ENCODE measurements around the gene KCNK18.

DNA sequence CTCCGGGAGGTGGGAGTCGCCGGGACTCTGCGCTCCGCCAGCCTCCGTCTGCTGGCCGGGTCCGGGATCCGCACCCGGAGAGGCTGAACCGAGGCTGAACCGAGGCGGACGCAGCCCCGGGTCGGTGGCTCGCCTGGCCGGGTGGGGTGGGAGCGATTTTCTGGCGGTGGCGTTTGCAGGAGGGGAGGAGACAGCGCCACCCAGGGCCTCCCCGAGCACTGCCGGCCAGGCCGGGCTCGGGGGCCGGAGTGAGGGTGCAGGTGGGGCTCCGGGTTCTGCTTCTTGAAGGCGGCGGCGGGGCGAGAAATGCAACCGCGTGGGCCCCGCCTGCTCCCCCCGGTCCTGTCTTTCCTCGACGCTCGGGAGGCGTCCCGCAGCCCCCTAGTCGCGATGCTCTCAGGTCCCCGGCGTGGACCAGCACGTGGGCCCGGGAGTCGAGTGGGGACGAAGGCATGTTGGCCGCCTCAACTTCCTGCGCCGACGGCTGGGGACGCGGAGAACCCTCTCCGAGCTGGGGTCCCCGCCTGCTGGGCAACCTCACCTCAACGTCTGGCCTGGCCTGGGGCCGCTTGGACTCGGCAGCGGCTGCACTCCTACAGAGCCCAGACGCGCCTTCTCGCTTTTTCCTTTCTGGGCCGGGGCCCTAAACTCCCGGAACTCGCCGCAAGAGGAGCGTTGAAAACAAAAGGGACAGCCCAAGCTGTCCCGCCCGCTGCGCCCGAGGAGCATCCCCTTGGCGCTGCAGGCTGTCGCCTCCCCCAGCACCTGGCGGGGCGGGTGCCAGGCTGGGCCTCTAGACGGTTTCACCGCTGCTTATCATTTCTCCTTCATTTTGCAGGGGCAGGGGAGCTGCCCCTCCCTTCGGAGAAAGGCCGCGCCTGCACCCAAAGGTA lies 34.0 kb upstream of the KCNK18 start:
- TF ChIP-seq, protein P1, sequence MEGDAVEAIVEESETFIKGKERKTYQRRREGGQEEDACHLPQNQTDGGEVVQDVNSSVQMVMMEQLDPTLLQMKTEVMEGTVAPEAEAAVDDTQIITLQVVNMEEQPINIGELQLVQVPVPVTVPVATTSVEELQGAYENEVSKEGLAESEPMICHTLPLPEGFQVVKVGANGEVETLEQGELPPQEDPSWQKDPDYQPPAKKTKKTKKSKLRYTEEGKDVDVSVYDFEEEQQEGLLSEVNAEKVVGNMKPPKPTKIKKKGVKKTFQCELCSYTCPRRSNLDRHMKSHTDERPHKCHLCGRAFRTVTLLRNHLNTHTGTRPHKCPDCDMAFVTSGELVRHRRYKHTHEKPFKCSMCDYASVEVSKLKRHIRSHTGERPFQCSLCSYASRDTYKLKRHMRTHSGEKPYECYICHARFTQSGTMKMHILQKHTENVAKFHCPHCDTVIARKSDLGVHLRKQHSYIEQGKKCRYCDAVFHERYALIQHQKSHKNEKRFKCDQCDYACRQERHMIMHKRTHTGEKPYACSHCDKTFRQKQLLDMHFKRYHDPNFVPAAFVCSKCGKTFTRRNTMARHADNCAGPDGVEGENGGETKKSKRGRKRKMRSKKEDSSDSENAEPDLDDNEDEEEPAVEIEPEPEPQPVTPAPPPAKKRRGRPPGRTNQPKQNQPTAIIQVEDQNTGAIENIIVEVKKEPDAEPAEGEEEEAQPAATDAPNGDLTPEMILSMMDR (conservative IDR thresholded peaks at IDR 0.05), result no peak
- no peak for TF ChIP-seq EZH2 (IDR thresholded peaks at IDR 0.05; ENCODE audit: low read depth)
